A549 (cell line): ENCODE results near the gene GPR149.

Experiments used
- CBX2 ChIP-seq: fragments of 200-600 bp; sonication (generic); IDR thresholded peaks from 2 replicates; pipeline ENCODE4 v1.6.1; 2016; ENCODE audit warnings: low read depth, mild to moderate bottlenecking, borderline replicate concordance
- CTCF ChIP-seq: fragments of >200 bp; sonication (Bioruptor Twin); formaldehyde crosslinking; IDR thresholded peaks from 3 replicates; pipeline ENCODE4 v1.5.1; 2016
- EP300 ChIP-seq, 2 experiments: fragments of >200 bp; sonication (Bioruptor Twin); formaldehyde crosslinking; IDR thresholded peaks; 2 replicates in 1 of 2; 3 replicates in 1 of 2; pipeline ENCODE4 v1.6.1; 2016 to 2017
- FOXS1 ChIP-seq: fragments of 250-450 bp; sonication (Bioruptor Pico); IDR thresholded peaks from 2 replicates; pipeline ENCODE4 v1.5.0; 2020; ENCODE audit warnings: mild to moderate bottlenecking, moderate library complexity
- JUN ChIP-seq, 2 experiments: fragments of >200 bp; sonication (Bioruptor Twin); formaldehyde crosslinking; IDR thresholded peaks; 2 replicates in 1 of 2; 3 replicates in 1 of 2; pipeline ENCODE4 v1.6.1; 2016 to 2017
- NR3C1 ChIP-seq: fragments of >200 bp; sonication (Bioruptor Twin); formaldehyde crosslinking; IDR thresholded peaks from 3 replicates; pipeline ENCODE4 v1.6.1; 2017
- POLR2A ChIP-seq: IDR thresholded peaks from 2 replicates; pipeline ENCODE4 v1.6.1; 2012; ENCODE audit warnings: mild to moderate bottlenecking, low read length
- RAD21 ChIP-seq, 2 experiments: fragments of >200 bp in 1 of 2; sonication (Bioruptor Twin) in 1 of 2; formaldehyde crosslinking in 1 of 2; IDR thresholded peaks in 1 of 2; conservative IDR thresholded peaks in 1 of 2; 2 replicates in 1 of 2; 3 replicates in 1 of 2; pipeline ENCODE4 v1.6.1; 2012 to 2018; ENCODE audit warnings: inconsistent platforms in 1 of 2
- SREBF2 ChIP-seq: fragments of 450-650 bp; IDR thresholded peaks from 2 replicates; pipeline ENCODE4 v1.6.1; 2014; ENCODE audit warnings: mild to moderate bottlenecking, moderate library complexity
- ZSCAN20 ChIP-seq: fragments of 250-450 bp; sonication (Bioruptor Pico); IDR thresholded peaks from 2 replicates; pipeline ENCODE4 v1.8.0; 2022; ENCODE audit warnings: mild to moderate bottlenecking, moderate library complexity
- TF ChIP-seq, protein P1 (sequence below): IDR thresholded peaks from 2 replicates; pipeline ENCODE4 v1.6.1; 2012
- TF ChIP-seq, protein P2 (sequence below): IDR thresholded peaks from 2 replicates; pipeline ENCODE4 v1.6.1; 2012

- TF ChIP-seq EP300 (IDR thresholded peaks at IDR 0.05) = no peak
- no peak for TF ChIP-seq FOXS1 (CRISPR knock-in tag)
- TF ChIP-seq RAD21 (conservative IDR thresholded peaks at IDR 0.05 in 1 of 2, IDR thresholded peaks at IDR 0.05 in 1 of 2) = no peak
- TF ChIP-seq CTCF = no peak
- TF ChIP-seq JUN (IDR thresholded peaks at IDR 0.05) = no peak
- no peak for TF ChIP-seq POLR2A
- no peak for TF ChIP-seq NR3C1
- TF ChIP-seq CBX2 = no peak
- no peak for TF ChIP-seq SREBF2
- TF ChIP-seq ZSCAN20 (CRISPR knock-in tag) = no peak
- TF ChIP-seq, protein P1, sequence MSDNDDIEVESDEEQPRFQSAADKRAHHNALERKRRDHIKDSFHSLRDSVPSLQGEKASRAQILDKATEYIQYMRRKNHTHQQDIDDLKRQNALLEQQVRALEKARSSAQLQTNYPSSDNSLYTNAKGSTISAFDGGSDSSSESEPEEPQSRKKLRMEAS = no peak
- TF ChIP-seq, protein P2, sequence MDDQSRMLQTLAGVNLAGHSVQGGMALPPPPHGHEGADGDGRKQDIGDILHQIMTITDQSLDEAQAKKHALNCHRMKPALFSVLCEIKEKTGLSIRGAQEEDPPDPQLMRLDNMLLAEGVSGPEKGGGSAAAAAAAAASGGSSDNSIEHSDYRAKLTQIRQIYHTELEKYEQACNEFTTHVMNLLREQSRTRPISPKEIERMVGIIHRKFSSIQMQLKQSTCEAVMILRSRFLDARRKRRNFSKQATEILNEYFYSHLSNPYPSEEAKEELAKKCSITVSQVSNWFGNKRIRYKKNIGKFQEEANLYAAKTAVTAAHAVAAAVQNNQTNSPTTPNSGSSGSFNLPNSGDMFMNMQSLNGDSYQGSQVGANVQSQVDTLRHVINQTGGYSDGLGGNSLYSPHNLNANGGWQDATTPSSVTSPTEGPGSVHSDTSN = no peak
Observed at GRCh38 chr3:154310840-154311239, 119.2 kb downstream of the GPR149 start.
